WERI-Rb-1 (cell line): ENCODE results near the gene NPNT.

Experiments used
- DNase-seq: peaks from one replicate; pipeline ENCODE4 v3.0.0-alpha.2; 2020
- H3K27ac ChIP-seq: fragments of 250-450 bp; sonication (Bioruptor Pico); 2 replicates; pipeline ENCODE4 v1.5.1; 2020; ENCODE audit warnings: mild to moderate bottlenecking, moderate library complexity
- H3K27me3 ChIP-seq: fragments of 250-450 bp; sonication (Bioruptor Pico); 2 replicates; pipeline ENCODE4 v1.5.1; 2021; ENCODE audit warnings: mild to moderate bottlenecking, low read depth, moderate library complexity; ENCODE audit not compliant: insufficient read depth, severe bottlenecking
- H3K36me3 ChIP-seq: fragments of 250-450 bp; sonication (Bioruptor Pico); 2 replicates; pipeline ENCODE4 v1.5.1; 2020; ENCODE audit warnings: mild to moderate bottlenecking, moderate library complexity
- H3K4me3 ChIP-seq: 2 replicates; pipeline ENCODE4 v1.5.1; 2011; ENCODE audit warnings: low read depth, mild to moderate bottlenecking, control low read depth, low read length
- H3K9me3 ChIP-seq: fragments of 250-450 bp; sonication (Bioruptor Pico); 2 replicates; pipeline ENCODE4 v1.5.1; 2021; ENCODE audit warnings: mild to moderate bottlenecking, moderate library complexity; ENCODE audit not compliant: severe bottlenecking
- CTCF ChIP-seq: IDR thresholded peaks from 2 replicates; pipeline ENCODE4 v1.5.1; 2011; ENCODE audit warnings: low read depth, mild to moderate bottlenecking, control low read depth, inconsistent platforms, low read length

The NPNT gene

GRCh38 chr4:105998171-105999063 lies 103.1 kb downstream of the NPNT start:
- Histone ChIP-seq H3K27ac (no peak overlapping the region), H3K27me3 (no peaks in the 10 kb centered on the region), H3K36me3 (no peaks in the 10 kb centered on the region), H3K4me3 (no peak overlapping the region), H3K9me3 (no peaks in the 10 kb centered on the region)
- TF ChIP-seq CTCF = no peak
- DNase-seq = no peak

- no peaks in the 10 kb centered on the region for H3K27me3 ChIP-seq
- H3K4me3 ChIP-seq = no peak overlapping the region
- DNase-seq = no peak
- H3K36me3 ChIP-seq = no peaks in the 10 kb centered on the region
- no peaks in the 10 kb centered on the region for H3K9me3 ChIP-seq
- TF ChIP-seq CTCF = no peak
- H3K27ac ChIP-seq = no peak overlapping the region
Measured at GRCh38 chr4:106002994-106003393, 107.7 kb downstream of the NPNT start.

GRCh38 chr4:106010761-106011160 lies 115.5 kb downstream of the NPNT start:
- no peak overlapping the region for H3K4me3 ChIP-seq
- H3K27ac ChIP-seq = no peak overlapping the region

GRCh38 chr4:106011387-106011786 lies 116.1 kb downstream of the NPNT start:
- Histone ChIP-seq H3K9me3 (peaks cover 16% of the 10 kb centered on the region), H3K27me3 (no peaks in the 10 kb centered on the region), H3K4me3 (no peak overlapping the region), H3K36me3 (no peaks in the 10 kb centered on the region), H3K27ac (no peak overlapping the region)
- no peak for TF ChIP-seq CTCF
- no peak for DNase-seq

More at GRCh38 chr4:106010761-106011160, 115.5 kb downstream of the NPNT start:
- Histone ChIP-seq H3K27me3 (no peaks in the 10 kb centered on the region), H3K36me3 (no peaks in the 10 kb centered on the region), H3K9me3 (peaks cover 16% of the 10 kb centered on the region)
- TF ChIP-seq CTCF = no peak
- DNase-seq = no peak

- DNase-seq = no peak
- Histone ChIP-seq H3K27me3 (no peaks in the 10 kb centered on the region), H3K4me3 (no peak overlapping the region), H3K9me3 (peaks cover 10% of the 10 kb centered on the region), H3K27ac (no peak overlapping the region), H3K36me3 (no peaks in the 10 kb centered on the region)
- TF ChIP-seq CTCF = no peak
Measured at GRCh38 chr4:106017975-106018374, 122.7 kb downstream of the NPNT start.
